Retinal pigment epithelial cell (primary cell): Measurements from ENCODE around the gene GP1BB.
"Not testable (repeated sequence)": the region's sequence is repeated elsewhere in the genome, so short reads cannot be mapped to it uniquely, and the experiment has no call there.

Experiments
- DNase-seq: peaks from one replicate; pipeline ENCODE4 v3.0.0-alpha.2; 2010; ENCODE audit warnings: low read depth
- H3K4me3 ChIP-seq: 2 replicates; pipeline ENCODE4 v1.5.1; 2011; ENCODE audit warnings: mild to moderate bottlenecking, low read length, control low read depth, moderate library complexity
- TF ChIP-seq, protein P1 (sequence below): conservative IDR thresholded peaks from 2 replicates; pipeline ENCODE4 v1.5.1; 2011; ENCODE audit warnings: low read depth, low read length, control low read depth, inconsistent platforms

Gene GP1BB

DNA sequence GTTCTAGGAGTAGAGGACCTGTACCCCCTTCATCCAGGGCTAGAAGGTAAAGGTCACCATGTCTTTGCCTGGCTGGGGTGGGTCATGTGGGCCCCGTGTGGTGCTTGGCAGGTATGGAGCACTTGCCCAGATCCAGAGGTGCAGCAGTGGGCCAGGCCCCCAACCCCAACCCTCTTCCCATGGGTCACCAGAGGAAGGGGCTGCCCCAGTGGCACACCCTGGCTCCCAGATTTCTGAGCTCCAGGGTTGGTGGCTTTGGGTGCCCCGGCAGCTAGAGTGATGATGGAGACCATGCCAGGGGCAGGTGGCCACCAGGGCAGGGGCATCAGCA, 2.4 kb upstream of the GP1BB start:
- H3K4me3 ChIP-seq, result no peak overlapping the region
- TF ChIP-seq, protein P1, sequence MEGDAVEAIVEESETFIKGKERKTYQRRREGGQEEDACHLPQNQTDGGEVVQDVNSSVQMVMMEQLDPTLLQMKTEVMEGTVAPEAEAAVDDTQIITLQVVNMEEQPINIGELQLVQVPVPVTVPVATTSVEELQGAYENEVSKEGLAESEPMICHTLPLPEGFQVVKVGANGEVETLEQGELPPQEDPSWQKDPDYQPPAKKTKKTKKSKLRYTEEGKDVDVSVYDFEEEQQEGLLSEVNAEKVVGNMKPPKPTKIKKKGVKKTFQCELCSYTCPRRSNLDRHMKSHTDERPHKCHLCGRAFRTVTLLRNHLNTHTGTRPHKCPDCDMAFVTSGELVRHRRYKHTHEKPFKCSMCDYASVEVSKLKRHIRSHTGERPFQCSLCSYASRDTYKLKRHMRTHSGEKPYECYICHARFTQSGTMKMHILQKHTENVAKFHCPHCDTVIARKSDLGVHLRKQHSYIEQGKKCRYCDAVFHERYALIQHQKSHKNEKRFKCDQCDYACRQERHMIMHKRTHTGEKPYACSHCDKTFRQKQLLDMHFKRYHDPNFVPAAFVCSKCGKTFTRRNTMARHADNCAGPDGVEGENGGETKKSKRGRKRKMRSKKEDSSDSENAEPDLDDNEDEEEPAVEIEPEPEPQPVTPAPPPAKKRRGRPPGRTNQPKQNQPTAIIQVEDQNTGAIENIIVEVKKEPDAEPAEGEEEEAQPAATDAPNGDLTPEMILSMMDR, result no peak
- DNase-seq, result no peak

DNA sequence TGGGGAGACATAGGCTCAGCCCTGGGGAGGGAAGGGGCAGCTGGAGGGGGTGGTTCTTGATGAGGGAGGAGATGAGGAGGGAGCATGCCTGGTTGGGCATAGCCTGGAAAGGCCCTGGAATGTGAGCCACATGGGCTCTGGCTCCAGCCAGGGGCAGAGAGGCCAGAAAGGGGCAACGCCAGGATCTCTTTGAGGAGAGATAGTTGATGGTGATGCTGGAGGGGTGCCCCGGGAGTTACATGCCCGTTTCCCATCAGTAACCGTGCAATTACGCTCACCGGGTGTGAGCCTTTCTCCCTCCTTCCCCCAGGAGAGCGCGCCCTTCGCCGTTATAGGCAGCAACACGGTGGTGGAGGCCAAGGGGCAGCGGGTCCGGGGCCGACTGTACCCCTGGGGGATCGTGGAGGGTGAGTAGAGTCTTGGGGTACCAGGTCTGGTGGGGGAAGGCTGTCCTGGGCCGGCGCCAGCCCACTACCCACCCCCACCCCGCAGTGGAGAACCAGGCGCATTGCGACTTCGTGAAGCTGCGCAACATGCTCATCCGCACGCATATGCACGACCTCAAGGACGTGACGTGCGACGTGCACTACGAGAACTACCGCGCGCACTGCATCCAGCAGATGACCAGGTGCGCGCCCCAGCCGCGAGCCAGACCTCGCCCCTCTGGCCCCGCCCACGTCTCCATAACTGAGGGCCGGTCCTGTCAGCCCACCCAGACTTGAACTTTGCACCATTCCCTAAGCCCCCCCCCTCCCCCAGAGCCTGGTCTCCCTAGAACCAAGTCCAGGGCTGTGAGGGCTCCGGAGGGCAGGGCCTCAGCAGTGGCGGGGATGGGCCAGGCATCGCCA, 1.8 kb upstream of the GP1BB start:
- TF ChIP-seq, protein P1, result no peak
- H3K4me3 ChIP-seq, result no peak overlapping the region
- DNase-seq, result no peak

DNA sequence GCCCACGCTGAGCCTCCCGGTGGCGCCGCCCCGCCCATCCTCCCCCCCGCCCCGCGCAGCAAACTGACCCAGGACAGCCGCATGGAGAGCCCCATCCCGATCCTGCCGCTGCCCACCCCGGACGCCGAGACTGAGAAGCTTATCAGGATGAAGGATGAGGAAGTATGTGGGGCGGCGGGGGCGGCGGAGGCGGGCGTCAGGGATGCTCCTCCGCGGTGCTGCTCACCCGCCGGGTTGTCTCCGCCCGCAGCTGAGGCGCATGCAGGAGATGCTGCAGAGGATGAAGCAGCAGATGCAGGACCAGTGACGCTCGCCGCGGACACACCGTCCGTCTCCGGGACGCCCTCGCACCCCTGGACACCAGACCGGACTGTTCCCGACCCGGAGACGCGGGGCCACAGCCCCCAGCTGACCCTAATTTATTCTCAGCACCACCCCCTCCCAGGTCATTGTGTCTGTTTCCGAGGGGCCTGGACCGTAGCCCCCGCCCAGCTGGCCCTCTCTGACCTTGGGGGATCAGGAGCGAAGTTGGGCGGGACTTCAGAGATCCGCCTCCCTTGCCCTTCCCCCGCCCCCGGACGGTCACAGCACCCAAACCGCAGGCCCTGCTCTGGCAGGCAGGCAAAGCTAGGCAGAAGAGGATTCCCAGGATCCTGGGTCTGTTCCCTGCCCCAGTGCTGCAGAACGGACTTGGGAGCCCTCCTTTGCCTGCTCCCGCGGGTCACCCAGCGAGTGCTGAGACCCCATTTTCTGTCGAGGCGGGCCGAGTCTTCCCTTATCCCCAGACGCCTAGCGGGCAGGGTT, 959 bp upstream of the GP1BB start:
- TF ChIP-seq, protein P1, result no peak
- H3K4me3 ChIP-seq, result no peak overlapping the region
- no peak for DNase-seq

DNA sequence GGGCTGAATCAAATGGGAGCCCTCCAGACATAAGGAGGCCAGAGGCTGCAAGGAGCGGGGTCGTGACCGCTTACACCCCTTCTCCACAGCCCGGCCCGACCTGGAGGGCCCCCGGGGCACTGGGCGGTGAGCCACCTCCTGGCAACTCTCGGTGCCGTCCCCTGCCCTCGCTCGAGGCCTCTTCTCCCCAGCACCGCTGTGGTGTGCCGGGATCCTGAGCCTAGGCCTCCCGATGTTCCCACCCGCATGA, 432 bp upstream of the GP1BB start:
- TF ChIP-seq, protein P1, result no peak
- DNase-seq, result no peak
- no peak overlapping the region for H3K4me3 ChIP-seq

DNA sequence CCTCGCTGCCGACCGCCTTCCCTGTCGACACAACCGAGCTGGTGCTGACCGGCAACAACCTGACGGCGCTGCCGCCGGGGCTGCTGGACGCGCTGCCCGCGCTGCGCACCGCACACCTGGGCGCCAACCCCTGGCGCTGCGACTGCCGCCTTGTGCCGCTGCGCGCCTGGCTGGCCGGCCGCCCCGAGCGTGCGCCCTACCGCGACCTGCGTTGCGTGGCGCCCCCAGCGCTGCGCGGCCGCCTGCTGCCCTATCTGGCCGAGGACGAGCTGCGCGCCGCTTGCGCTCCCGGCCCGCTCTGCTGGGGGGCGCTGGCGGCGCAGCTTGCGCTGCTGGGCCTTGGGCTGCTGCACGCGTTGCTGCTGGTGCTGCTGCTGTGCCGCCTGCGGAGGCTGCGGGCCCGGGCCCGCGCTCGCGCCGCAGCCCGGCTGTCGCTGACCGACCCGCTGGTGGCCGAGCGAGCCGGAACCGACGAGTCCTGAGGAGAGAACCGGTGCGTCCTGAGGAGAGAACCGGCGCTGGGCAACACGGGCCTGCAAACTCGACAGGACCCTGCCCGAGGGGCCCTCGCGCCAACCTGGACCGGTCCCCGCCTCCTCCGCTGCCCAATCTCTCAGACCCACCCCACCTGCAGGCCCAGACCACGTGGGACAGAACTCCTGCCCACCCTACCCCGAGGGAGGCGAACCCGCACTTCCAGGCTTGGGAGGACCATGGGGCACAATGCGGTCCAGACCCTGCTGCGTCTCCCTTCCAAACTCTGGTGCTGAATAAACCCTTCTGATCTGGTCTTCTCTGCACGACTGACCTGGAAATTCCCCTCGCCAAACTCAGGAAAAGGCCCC, 866 bp downstream of the GP1BB start:
- DNase-seq, result no peak
- TF ChIP-seq, protein P1, result peak; percentile 25
- H3K4me3 ChIP-seq, result no peak overlapping the region

DNA sequence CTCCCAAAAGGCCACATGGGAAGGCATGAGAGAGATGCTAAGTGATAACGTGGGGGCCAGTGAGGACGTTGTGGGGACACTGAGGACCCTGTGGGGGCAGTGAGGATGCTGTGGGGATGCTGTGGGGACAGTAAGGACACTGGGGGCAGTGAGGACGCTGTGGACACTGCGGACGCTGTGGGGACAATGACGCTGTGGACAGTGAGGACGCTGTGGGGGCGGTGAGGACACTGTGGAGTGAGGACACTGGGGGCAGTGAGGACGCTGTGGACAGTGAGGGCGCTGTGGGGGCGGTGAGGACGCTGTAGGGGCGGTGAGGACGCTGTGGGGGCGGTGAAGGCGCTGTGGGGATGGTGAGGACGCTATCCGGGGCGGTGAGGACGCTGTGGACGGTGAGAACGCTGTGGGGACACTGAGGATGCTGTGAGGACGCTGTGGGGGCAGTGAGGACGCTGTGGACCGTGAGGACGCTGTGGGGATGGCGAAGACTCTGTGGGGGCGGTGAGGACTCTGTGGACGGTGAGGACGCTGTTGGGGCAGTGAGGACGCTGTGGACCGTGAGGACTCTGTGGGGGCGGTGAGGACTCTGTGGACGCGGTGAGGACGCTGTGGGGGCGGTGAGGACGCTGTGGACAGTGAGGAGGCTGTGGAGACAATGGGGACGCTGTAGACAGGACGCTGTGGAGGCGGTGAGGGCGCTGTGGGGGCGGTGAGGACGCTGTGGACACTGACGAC, 1.8 kb downstream of the GP1BB start:
- TF ChIP-seq, protein P1, result no peak
- H3K4me3 ChIP-seq, result no peak overlapping the region
- no peak for DNase-seq

DNA sequence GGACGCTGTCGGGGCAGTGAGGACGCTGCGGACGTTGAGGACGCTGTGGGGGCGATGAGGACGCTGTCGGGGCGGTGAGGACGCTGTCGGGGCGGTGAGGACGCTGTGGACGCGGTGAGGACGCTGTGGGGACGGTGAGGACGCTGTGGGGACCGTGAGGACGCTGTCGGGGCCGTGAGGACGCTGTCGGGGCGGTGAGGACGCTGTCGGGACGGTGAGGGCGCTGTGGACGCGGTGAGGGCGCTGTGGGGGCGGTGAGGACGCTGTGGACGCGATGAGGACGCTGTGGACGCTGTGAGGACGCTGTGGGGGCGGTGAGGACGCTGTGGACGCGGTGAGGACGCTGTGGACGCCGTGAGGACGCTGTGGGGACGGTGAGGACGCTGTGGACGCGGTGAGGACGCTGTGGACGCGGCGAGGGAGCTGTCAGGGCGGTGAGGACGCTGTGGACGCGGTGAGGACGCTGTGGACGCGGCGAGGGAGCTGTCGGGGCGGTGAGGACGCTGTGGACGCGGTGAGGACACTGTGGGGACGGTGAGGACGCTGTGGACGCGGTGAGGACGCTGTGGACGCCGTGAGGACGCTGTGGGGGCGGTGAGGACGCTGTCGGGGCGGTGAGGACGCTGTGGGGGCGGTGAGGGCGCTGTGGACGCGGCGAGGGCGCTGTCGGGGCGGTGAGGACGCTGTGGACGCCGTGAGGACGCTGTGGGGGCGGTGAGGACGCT, 2.9 kb downstream of the GP1BB start:
- H3K4me3 ChIP-seq, DNase-seq: not testable (repeated sequence)
